ENCODE measurements around the gene LRIT2.

Gene LRIT2

DNA sequence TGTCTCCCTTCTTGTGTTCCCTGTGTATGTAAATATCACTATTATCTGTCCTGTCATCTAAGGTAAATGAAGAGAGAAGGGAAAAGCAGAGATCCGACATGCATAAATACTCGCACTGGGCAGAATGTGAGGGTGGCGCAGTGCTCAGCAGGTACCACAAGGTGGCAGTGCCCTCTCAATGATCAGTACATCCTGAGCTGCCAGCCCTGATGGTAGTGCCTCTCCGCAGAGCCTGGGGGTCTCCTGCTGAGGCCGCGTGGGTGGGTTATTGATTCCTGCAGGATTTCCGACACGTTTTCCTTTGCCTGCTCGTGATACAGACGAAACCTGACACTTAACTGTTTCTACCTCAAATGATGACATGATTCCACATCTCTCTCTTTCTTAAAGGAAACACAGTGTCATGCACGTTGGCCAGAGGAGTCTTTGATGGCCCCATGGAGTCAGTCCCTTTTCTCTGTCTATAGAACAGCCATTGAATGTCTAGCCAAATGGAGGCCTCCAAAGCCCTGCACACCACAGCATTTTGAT lies 39.3 kb upstream of the LRIT2 start:
- TF ChIP-seq, protein P1, sequence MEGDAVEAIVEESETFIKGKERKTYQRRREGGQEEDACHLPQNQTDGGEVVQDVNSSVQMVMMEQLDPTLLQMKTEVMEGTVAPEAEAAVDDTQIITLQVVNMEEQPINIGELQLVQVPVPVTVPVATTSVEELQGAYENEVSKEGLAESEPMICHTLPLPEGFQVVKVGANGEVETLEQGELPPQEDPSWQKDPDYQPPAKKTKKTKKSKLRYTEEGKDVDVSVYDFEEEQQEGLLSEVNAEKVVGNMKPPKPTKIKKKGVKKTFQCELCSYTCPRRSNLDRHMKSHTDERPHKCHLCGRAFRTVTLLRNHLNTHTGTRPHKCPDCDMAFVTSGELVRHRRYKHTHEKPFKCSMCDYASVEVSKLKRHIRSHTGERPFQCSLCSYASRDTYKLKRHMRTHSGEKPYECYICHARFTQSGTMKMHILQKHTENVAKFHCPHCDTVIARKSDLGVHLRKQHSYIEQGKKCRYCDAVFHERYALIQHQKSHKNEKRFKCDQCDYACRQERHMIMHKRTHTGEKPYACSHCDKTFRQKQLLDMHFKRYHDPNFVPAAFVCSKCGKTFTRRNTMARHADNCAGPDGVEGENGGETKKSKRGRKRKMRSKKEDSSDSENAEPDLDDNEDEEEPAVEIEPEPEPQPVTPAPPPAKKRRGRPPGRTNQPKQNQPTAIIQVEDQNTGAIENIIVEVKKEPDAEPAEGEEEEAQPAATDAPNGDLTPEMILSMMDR (IDR thresholded peaks at IDR 0.05; ENCODE audit: borderline replicate concordance, control extremely low read depth, extremely low read depth, insufficient read depth, missing control alignments) = peak; percentile 96
- in situ Hi-C loops (cut with MboI; ENCODE audit: low sequenced_read_pairs, unreplicated experiment) = loop anchor here (5.0 to 10.0 kb wide), 2 partner anchors 90 to 278 kb away; no protein-coding TSS in a partner anchor
- DNase-seq (ENCODE audit: low spot score) = peak; percentile 73

DNA sequence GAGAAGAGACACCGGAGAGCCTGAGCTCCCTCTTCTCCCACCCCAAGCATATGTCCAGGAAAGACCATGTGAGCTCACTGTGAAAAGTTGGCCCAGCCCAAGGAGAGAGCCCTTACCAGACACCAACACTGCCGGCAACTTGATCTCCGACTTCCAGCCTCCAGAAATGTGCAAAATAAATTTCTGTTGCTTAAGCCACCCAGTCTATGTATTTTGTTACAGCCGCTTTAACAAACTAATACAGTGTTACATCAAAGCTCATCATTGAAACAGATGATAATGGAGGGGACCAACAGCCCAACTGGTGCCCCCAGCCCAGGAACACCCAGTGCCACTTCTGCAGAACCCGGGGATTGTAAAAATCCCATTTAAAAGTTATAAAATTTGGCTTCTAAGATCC lies 38.4 kb upstream of the LRIT2 start:
- in situ Hi-C loops (cut with MboI; ENCODE audit: low sequenced_read_pairs, unreplicated experiment) = loop anchor here (10.0 kb wide), 1 partner anchor 91 kb away; no protein-coding TSS in a partner anchor
- DNase-seq (ENCODE audit: low spot score) = no peak
- TF ChIP-seq, protein P1 (IDR thresholded peaks at IDR 0.05; ENCODE audit: borderline replicate concordance, control extremely low read depth, extremely low read depth, insufficient read depth, missing control alignments) = no peak

DNA sequence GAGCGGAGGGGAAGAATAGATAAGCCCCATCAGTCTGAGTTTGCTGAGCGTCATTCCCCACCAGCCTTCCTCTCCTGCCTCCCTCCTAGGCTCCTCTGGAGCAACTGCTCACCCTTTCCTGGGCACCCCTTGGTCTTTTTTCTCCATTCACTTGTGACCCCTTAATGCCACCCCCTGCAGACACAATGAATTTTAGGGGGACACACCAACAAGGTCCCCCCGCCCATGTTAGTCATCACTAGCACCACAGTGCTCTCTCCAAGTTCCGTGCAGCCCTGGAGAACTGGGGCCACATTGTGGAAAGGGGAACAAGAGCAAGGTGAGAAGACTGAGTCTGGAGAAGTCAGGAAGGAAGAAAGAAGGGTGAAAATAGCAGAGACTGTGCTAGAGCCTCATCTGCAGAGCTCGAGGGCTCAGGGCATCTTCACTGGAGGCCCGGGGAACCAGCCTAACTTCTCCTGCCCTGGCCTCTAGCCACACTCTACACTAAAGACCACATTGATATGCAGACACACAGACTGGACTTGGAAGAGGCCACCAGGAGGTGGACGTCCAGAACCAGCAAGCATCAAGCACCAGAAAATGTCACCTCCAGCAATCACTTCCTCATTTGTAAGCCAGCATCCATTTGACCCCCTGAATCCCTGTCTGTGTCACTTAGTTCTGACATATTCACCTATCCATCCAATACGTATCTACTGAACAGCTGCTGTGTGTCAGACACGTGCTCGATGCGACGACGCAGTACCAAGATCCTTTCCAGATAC lies 37.0 kb upstream of the LRIT2 start:
- no peak for DNase-seq (ENCODE audit: low spot score)
- in situ Hi-C loops (cut with MboI; ENCODE audit: low sequenced_read_pairs, unreplicated experiment) = loop anchor here (10.0 kb wide), 1 partner anchor 92 kb away; no protein-coding TSS in a partner anchor
- TF ChIP-seq, protein P1 (IDR thresholded peaks at IDR 0.05; ENCODE audit: borderline replicate concordance, control extremely low read depth, extremely low read depth, insufficient read depth, missing control alignments) = no peak

DNA sequence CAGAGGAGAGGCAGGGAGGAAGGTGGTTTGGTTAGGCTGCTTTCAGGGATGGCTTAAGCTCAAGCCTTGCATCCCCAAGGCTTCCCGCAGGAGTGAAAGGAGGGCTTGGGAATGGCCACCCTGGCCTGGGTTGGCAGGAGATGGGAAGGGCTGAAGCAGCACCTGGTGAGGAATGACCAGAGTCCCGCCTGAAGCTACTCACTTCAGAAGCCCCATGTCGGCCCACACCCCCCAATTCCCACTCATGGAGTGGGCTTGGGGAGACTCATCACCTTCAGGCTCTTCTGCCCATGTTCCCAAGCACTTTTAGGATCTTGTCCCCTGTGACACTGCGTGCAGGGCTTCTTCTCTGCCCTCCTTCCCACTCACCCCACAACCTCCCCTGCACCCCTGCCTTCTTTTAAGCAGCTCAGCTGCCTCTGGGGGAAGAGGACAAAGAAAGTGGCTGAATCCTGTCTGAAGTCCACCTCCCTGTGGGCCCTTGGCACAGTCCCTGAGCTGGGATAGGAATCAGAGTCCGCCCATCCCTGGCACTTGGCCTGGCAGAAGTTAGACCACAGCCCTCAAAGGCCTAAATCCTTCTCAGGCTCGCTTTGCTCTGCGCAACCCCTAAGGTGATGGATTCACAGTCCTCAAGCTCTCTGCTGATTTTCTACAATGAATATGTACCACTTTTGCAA lies 36.0 kb upstream of the LRIT2 start:
- TF ChIP-seq, protein P1 (IDR thresholded peaks at IDR 0.05; ENCODE audit: borderline replicate concordance, control extremely low read depth, extremely low read depth, insufficient read depth, missing control alignments) = no peak
- DNase-seq (ENCODE audit: low spot score) = no peak
- in situ Hi-C loops (cut with MboI; ENCODE audit: low sequenced_read_pairs, unreplicated experiment) = loop anchor here (10.0 kb wide), 1 partner anchor 93 kb away; no protein-coding TSS in a partner anchor

DNA sequence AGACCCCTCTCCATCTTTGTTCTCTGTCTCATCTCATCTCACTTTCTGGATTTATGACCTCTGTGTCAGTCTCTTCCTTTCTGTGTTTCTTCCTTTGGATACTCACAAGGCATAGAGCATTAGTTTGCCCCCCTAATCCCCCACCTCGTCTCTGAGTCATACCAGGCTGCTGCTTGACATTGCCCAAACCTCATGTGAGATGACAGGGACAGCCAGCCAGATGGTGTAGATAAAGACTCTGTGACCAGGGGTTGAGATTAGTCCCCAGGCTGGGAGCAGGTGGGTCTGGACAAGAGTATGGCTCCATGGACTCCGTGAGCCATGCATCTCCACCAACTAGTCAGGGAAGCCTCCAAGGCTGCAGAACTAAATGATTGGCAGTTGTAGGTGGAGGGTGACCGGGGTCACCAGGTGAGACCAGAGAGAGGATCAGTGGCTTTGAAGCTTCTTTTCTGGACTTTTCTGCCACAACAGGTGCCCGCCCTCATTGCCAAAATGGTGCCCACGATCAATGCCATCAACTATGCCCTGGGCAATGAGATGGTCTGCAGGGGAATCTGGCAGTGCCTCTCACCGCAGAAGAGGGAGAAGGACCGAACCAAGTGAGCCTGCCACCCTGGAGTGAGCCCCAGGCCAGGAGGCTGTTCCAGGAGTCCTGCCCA lies 32.8 kb upstream of the LRIT2 start:
- no peak for DNase-seq (ENCODE audit: low spot score)
- TF ChIP-seq, protein P1 (IDR thresholded peaks at IDR 0.05; ENCODE audit: borderline replicate concordance, control extremely low read depth, extremely low read depth, insufficient read depth, missing control alignments) = no peak
- in situ Hi-C loops (cut with MboI; ENCODE audit: low sequenced_read_pairs, unreplicated experiment) = no loop called here

DNA sequence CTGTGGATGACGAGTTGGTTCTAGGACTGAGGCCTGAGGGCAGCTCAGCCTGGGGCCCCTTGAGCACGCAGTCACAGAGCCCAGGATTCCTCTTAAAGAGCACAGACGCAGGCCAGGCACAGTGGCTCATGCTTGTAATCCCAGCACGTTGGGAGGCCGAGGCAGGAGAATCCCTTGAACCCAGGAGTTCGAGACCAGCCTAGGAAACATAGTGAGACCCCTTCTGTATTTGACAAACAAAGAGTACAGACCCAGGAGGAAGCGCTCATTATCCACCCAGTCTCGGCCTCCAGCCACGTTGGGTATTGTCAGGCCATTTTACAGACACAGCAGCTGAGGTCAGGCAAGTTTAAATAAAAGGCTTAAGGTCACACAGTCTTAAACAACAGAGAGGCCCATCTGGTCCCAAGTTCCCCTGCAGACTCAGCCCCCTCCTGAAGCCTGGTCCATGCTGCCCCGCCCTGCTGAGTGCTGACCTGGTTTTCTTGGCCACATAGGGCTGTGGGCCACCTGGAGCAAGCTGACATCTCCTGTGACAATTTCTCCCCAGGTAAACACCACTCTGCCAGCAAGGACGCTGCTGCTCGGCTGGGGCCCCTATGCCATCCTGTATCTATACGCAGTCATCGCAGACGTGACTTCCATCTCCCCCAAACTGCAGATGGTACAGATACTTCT lies 32.1 kb upstream of the LRIT2 start:
- no peak for DNase-seq (ENCODE audit: low spot score)
- TF ChIP-seq, protein P1 (IDR thresholded peaks at IDR 0.05; ENCODE audit: borderline replicate concordance, control extremely low read depth, extremely low read depth, insufficient read depth, missing control alignments) = no peak
- in situ Hi-C loops (cut with MboI; ENCODE audit: low sequenced_read_pairs, unreplicated experiment) = no loop called here

Measured in GM13976 (cell line).